Astrocyte (in vitro differentiated cells and primary cell): ENCODE results near the gene KRTAP9-2. TPM values are rescaled to one million over a fixed set of nuclear protein-coding genes. Genes with fewer than 3 reads are reported as not detected.

Experiments
- DNase-seq: peaks from one replicate; pipeline ENCODE4 v3.0.0-alpha.2; 2010; ENCODE audit warnings: low read depth
- FAIRE-seq: peaks from 2 replicates; lab custom pipeline; 2011; peaks lifted over from hg19 to GRCh38; lab: Jason Lieb, UNC
- H2AFZ ChIP-seq: 2 replicates; pipeline ENCODE4 v1.6.0; 2012; ENCODE audit warnings: low read depth, low read length, inconsistent platforms
- H3K27ac ChIP-seq: 2 replicates; pipeline ENCODE4 v1.5.1; 2011; ENCODE audit warnings: low read depth, low read length, inconsistent platforms
- H3K27me3 ChIP-seq: 2 replicates; pipeline ENCODE4 v1.6.0; 2011; ENCODE audit warnings: low read length, inconsistent platforms; ENCODE audit not compliant: insufficient read depth
- H3K36me3 ChIP-seq: 2 replicates; pipeline ENCODE4 v1.5.1; 2011; ENCODE audit warnings: low read length, inconsistent platforms; ENCODE audit not compliant: insufficient read depth
- H3K4me1 ChIP-seq: 2 replicates; pipeline ENCODE4 v1.5.1; 2011; ENCODE audit warnings: low read length, inconsistent platforms; ENCODE audit not compliant: insufficient read depth
- H3K4me2 ChIP-seq: 2 replicates; pipeline ENCODE4 v1.6.0; 2012; ENCODE audit warnings: low read length, inconsistent platforms
- H3K4me3 ChIP-seq: 2 replicates; pipeline ENCODE4 v1.5.1; 2011; ENCODE audit warnings: low read depth, mild to moderate bottlenecking, low read length, inconsistent platforms; ENCODE audit not compliant: insufficient read depth
- H3K79me2 ChIP-seq: 2 replicates; pipeline ENCODE4 v1.6.0; 2012; ENCODE audit warnings: mild to moderate bottlenecking, low read length, inconsistent platforms; ENCODE audit not compliant: insufficient read depth
- H3K9ac ChIP-seq: 2 replicates; pipeline ENCODE4 v1.6.0; 2012; ENCODE audit warnings: mild to moderate bottlenecking, low read length, inconsistent platforms
- H3K9me3 ChIP-seq: 2 replicates; pipeline ENCODE4 v1.5.1; 2012; ENCODE audit warnings: low read depth, mild to moderate bottlenecking, low read length, inconsistent platforms; ENCODE audit not compliant: insufficient read depth
- H4K20me1 ChIP-seq: 2 replicates; pipeline ENCODE4 v1.6.0; 2012; ENCODE audit warnings: low read length, inconsistent platforms; ENCODE audit not compliant: insufficient read depth
- H3K27ac Mint-ChIP-seq: one replicate; pipeline ENCODE4 v1.8.0; 2021; ENCODE audit warnings: mild to moderate bottlenecking, mixed read lengths; ENCODE audit not compliant: unreplicated experiment
- H3K27me3 Mint-ChIP-seq: one replicate; pipeline ENCODE4 v1.8.0; 2021; ENCODE audit warnings: low read depth, mixed read lengths; ENCODE audit not compliant: unreplicated experiment
- H3K36me3 Mint-ChIP-seq: one replicate; pipeline ENCODE4 v1.8.0; 2021; ENCODE audit warnings: low read depth, mixed read lengths; ENCODE audit not compliant: unreplicated experiment
- H3K4me1 Mint-ChIP-seq: one replicate; pipeline ENCODE4 v1.8.0; 2021; ENCODE audit warnings: low read depth, mixed read lengths; ENCODE audit not compliant: unreplicated experiment
- H3K4me3 Mint-ChIP-seq: one replicate; pipeline ENCODE4 v1.8.0; 2021; ENCODE audit warnings: mild to moderate bottlenecking, moderate library complexity, mixed read lengths; ENCODE audit not compliant: unreplicated experiment
- H3K9me3 Mint-ChIP-seq: one replicate; pipeline ENCODE4 v1.8.0; 2021; ENCODE audit warnings: mild to moderate bottlenecking, mixed read lengths; ENCODE audit not compliant: unreplicated experiment
- EZH2 ChIP-seq: IDR thresholded peaks from 2 replicates; pipeline ENCODE4 v1.6.1; 2012; ENCODE audit warnings: mild to moderate bottlenecking, low read length, inconsistent platforms; ENCODE audit not compliant: insufficient read depth
- total RNA-seq: library from RNA; stranded (reverse); gene quantifications from 2 replicates; pipeline ENCODE4 v1.2.1, GENCODE V29; 2021
- TF ChIP-seq, protein P1 (sequence below): IDR thresholded peaks from 2 replicates; pipeline ENCODE4 v1.5.1; 2011; ENCODE audit warnings: low read depth, mild to moderate bottlenecking, inconsistent platforms, low read length, moderate library complexity; ENCODE audit not compliant: insufficient read depth

Gene KRTAP9-2
- total RNA-seq, 1 donor from 2014 or later, result not detected

DNA sequence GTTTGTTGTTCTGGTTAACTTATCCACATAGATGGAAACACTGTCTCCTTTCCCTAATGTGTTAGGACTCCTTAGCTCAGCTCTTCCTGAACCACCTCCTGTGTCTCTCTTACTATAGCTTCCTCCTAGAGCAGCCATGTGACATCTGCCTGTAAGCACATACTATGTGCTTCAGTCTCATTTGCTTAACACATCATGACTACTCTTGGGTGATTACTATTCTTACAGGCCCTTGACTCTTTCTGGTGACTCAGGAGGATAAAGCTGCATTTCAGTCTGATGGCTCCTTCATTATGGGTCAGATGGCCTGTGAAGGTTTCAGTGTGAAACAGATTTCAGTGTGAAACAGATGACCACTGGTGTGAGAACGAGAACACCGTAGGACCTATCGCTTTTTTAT, 48.1 kb upstream of the KRTAP9-2 start:
- no peaks in the 10 kb centered on the region for H3K4me1 ChIP-seq
- no peaks in the 10 kb centered on the region for H3K4me1 Mint-ChIP-seq
- H3K4me3 ChIP-seq, result no peak overlapping the region
- no peaks in the 10 kb centered on the region for H3K27me3 ChIP-seq
- no peak overlapping the region for H3K4me3 Mint-ChIP-seq
- DNase-seq (peak; percentile 27), FAIRE-seq (peak; percentile 43)
- no peaks in the 10 kb centered on the region for H3K36me3 Mint-ChIP-seq
- no peak overlapping the region for H3K4me2 ChIP-seq
- H3K9me3 ChIP-seq, result no peaks in the 10 kb centered on the region
- no peaks in the 10 kb centered on the region for H4K20me1 ChIP-seq
- peak overlapping the region; percentile 46 for H2AFZ ChIP-seq
- peaks cover 10% of the 10 kb centered on the region for H3K27me3 Mint-ChIP-seq
- H3K9ac ChIP-seq, result no peak overlapping the region
- H3K79me2 ChIP-seq, result no peaks in the 10 kb centered on the region
- no peak overlapping the region for H3K27ac Mint-ChIP-seq
- H3K9me3 Mint-ChIP-seq, result peaks cover 6% of the 10 kb centered on the region
- no peak overlapping the region for H3K27ac ChIP-seq
- no peak for TF ChIP-seq EZH2
- no peaks in the 10 kb centered on the region for H3K36me3 ChIP-seq

- Histone ChIP-seq H4K20me1 (no peaks in the 10 kb centered on the region), H3K79me2 (no peaks in the 10 kb centered on the region), H3K27ac (no peak overlapping the region), H3K4me3 (no peak overlapping the region), H3K36me3 (no peaks in the 10 kb centered on the region), H3K9ac (no peak overlapping the region), H3K27me3 (no peaks in the 10 kb centered on the region), H3K9me3 (no peaks in the 10 kb centered on the region), H3K4me2 (no peak overlapping the region), H2AFZ (peak overlapping the region; percentile 46), H3K4me1 (no peaks in the 10 kb centered on the region)
- no peak overlapping the region for H3K27ac Mint-ChIP-seq
- no peak for FAIRE-seq
- H3K9me3 Mint-ChIP-seq, result peaks cover 8% of the 10 kb centered on the region
- TF ChIP-seq, protein P1, sequence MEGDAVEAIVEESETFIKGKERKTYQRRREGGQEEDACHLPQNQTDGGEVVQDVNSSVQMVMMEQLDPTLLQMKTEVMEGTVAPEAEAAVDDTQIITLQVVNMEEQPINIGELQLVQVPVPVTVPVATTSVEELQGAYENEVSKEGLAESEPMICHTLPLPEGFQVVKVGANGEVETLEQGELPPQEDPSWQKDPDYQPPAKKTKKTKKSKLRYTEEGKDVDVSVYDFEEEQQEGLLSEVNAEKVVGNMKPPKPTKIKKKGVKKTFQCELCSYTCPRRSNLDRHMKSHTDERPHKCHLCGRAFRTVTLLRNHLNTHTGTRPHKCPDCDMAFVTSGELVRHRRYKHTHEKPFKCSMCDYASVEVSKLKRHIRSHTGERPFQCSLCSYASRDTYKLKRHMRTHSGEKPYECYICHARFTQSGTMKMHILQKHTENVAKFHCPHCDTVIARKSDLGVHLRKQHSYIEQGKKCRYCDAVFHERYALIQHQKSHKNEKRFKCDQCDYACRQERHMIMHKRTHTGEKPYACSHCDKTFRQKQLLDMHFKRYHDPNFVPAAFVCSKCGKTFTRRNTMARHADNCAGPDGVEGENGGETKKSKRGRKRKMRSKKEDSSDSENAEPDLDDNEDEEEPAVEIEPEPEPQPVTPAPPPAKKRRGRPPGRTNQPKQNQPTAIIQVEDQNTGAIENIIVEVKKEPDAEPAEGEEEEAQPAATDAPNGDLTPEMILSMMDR, result no peak
- TF ChIP-seq EZH2, result no peak
- H3K4me1 Mint-ChIP-seq, result no peaks in the 10 kb centered on the region
- H3K36me3 Mint-ChIP-seq, result no peaks in the 10 kb centered on the region
- no peak for DNase-seq
- peaks cover 9% of the 10 kb centered on the region for H3K27me3 Mint-ChIP-seq
- H3K4me3 Mint-ChIP-seq, result no peak overlapping the region
Measured at GRCh38 chr17:41178843-41179616, 47.4 kb upstream of the KRTAP9-2 start.

DNA sequence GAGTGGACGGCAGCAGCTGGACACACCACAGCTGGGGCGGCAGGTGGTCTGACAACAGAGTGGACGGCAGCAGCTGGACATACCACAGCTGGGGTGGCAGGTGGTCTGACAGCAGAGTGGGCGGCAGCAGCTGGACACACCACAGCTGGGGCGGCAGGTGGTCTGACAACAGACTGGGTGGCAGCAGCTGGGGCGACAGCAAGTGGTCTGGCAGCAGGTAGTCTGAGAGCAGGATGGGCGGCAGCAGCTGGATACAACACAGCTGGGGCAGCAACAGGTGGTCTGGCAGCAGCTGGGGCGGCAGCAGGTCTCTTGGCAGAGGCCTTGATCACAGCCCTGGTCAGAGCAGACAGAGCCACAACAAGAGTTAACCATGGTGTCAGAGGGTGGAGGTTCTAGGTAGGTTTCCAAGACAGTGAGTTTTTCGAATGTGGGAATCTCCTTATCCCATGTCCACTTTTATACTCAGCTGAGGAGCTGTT, 41.9 kb upstream of the KRTAP9-2 start, which contains the start of gene KRTAP4-1:
Gene KRTAP4-1, minus strand, starts transcription at position 432 of the 482 bp plus-strand sequence. Its CDS starts 57 bp downstream, at position 375.
- Histone ChIP-seq H3K27ac (no peak within 1 kb of the TSS), H3K79me2 (no peaks in the 10 kb centered on the region), H3K4me2 (no peak within 1 kb of the TSS), H3K9ac (no peak within 1 kb of the TSS), H4K20me1 (no peaks in the 10 kb centered on the region), H3K4me1 (no peaks in the 10 kb centered on the region), H2AFZ (no peak within 1 kb of the TSS), H3K36me3 (no peaks in the 10 kb centered on the region), H3K27me3 (no peaks in the 10 kb centered on the region), H3K9me3 (no peaks in the 10 kb centered on the region), H3K4me3 (no peak within 1 kb of the TSS)
- Mint-ChIP-seq H3K4me3 (no peak within 1 kb of the TSS), H3K9me3 (peaks cover 2% of the 10 kb centered on the region), H3K36me3 (no peaks in the 10 kb centered on the region), H3K4me1 (no peaks in the 10 kb centered on the region), H3K27ac (no peak within 1 kb of the TSS), H3K27me3 (peaks cover 4% of the 10 kb centered on the region)
- DNase-seq (no peak), FAIRE-seq (no peak)
- TF ChIP-seq, protein P1, result no peak
